Measurements from ENCODE around the gene PSMA5.

Gene PSMA5

GRCh38 chr1:109402025-109402424 lies 24.2 kb downstream of the PSMA5 start:
- FAIRE-seq (no peak), DNase-seq (ENCODE audit: insufficient read length, low spot score) (no peak)
- no peak for TF ChIP-seq POLR2A (IDR thresholded peaks at IDR 0.05; ENCODE audit: low read depth, low read length)
- TF ChIP-seq TAF1 (IDR thresholded peaks at IDR 0.05; ENCODE audit: low read depth, low read length): no peak
- no peak for TF ChIP-seq PAX5 (IDR thresholded peaks at IDR 0.05; ENCODE audit: insufficient read depth, low read length, severe bottlenecking)
- TF ChIP-seq POLR2AphosphoS5 (IDR thresholded peaks at IDR 0.05; ENCODE audit: low read depth, low read length): no peak
- TF ChIP-seq POU2F2 (IDR thresholded peaks at IDR 0.05; ENCODE audit: low read depth, low read length): no peak
- no peak for TF ChIP-seq SPI1 (IDR thresholded peaks at IDR 0.05; ENCODE audit: low read depth, low read length)

GRCh38 chr1:109400035-109400655 lies 26.1 kb downstream of the PSMA5 start:
- no peak for DNase-seq (ENCODE audit: insufficient read length, low spot score)
- TF ChIP-seq SPI1 (IDR thresholded peaks at IDR 0.05; ENCODE audit: low read depth, low read length): no peak
- TF ChIP-seq PAX5 (IDR thresholded peaks at IDR 0.05; ENCODE audit: insufficient read depth, low read length, severe bottlenecking): no peak
- TF ChIP-seq POLR2A (IDR thresholded peaks at IDR 0.05; ENCODE audit: low read depth, low read length): no peak
- no peak for TF ChIP-seq TAF1 (IDR thresholded peaks at IDR 0.05; ENCODE audit: low read depth, low read length)
- no peak for TF ChIP-seq POU2F2 (IDR thresholded peaks at IDR 0.05; ENCODE audit: low read depth, low read length)
- TF ChIP-seq POLR2AphosphoS5 (IDR thresholded peaks at IDR 0.05; ENCODE audit: low read depth, low read length): no peak
- no peak for FAIRE-seq

- no peak for TF ChIP-seq TAF1 (IDR thresholded peaks at IDR 0.05; ENCODE audit: low read depth, low read length)
- no peak for TF ChIP-seq SPI1 (IDR thresholded peaks at IDR 0.05; ENCODE audit: low read depth, low read length)
- no peak for TF ChIP-seq POLR2AphosphoS5 (IDR thresholded peaks at IDR 0.05; ENCODE audit: low read depth, low read length)
- no peak for TF ChIP-seq POLR2A (IDR thresholded peaks at IDR 0.05; ENCODE audit: low read depth, low read length)
- no peak for TF ChIP-seq POU2F2 (IDR thresholded peaks at IDR 0.05; ENCODE audit: low read depth, low read length)
- no peak for TF ChIP-seq PAX5 (IDR thresholded peaks at IDR 0.05; ENCODE audit: insufficient read depth, low read length, severe bottlenecking)
- FAIRE-seq (peak; percentile 68), DNase-seq (ENCODE audit: insufficient read length, low spot score) (no peak)
Measured at GRCh38 chr1:109399326-109399957, 26.8 kb downstream of the PSMA5 start.

GRCh38 chr1:109398343-109399225 lies 27.7 kb downstream of the PSMA5 start:
- no peak for DNase-seq (ENCODE audit: insufficient read length, low spot score)
- TF ChIP-seq TAF1 (IDR thresholded peaks at IDR 0.05; ENCODE audit: low read depth, low read length) (no peak), POU2F2 (IDR thresholded peaks at IDR 0.05; ENCODE audit: low read depth, low read length) (no peak), POLR2A (IDR thresholded peaks at IDR 0.05; ENCODE audit: low read depth, low read length) (no peak), PAX5 (IDR thresholded peaks at IDR 0.05; ENCODE audit: insufficient read depth, low read length, severe bottlenecking) (no peak), POLR2AphosphoS5 (IDR thresholded peaks at IDR 0.05; ENCODE audit: low read depth, low read length) (no peak), SPI1 (IDR thresholded peaks at IDR 0.05; ENCODE audit: low read depth, low read length) (no peak)
- no peak for FAIRE-seq

- peak; percentile 67 for FAIRE-seq
- TF ChIP-seq POLR2AphosphoS5 (IDR thresholded peaks at IDR 0.05; ENCODE audit: low read depth, low read length) (no peak), POLR2A (IDR thresholded peaks at IDR 0.05; ENCODE audit: low read depth, low read length) (no peak), PAX5 (IDR thresholded peaks at IDR 0.05; ENCODE audit: insufficient read depth, low read length, severe bottlenecking) (no peak), POU2F2 (IDR thresholded peaks at IDR 0.05; ENCODE audit: low read depth, low read length) (no peak), SPI1 (IDR thresholded peaks at IDR 0.05; ENCODE audit: low read depth, low read length) (no peak), TAF1 (IDR thresholded peaks at IDR 0.05; ENCODE audit: low read depth, low read length) (no peak)
- peak; percentile 46 for DNase-seq (ENCODE audit: insufficient read length, low spot score)
Measured at GRCh38 chr1:109397581-109398342, 28.5 kb downstream of the PSMA5 start, which contains the start of gene SORT1. TSS of gene SORT1 (minus strand) at chr1:109397918. CDS start at chr1:109397892, 26 bp downstream.

GRCh38 chr1:109396871-109397580 lies 29.2 kb downstream of the PSMA5 start:
- FAIRE-seq (no peak), DNase-seq (ENCODE audit: insufficient read length, low spot score) (no peak)
- no peak for TF ChIP-seq SPI1 (IDR thresholded peaks at IDR 0.05; ENCODE audit: low read depth, low read length)
- no peak for TF ChIP-seq POLR2AphosphoS5 (IDR thresholded peaks at IDR 0.05; ENCODE audit: low read depth, low read length)
- TF ChIP-seq POLR2A (IDR thresholded peaks at IDR 0.05; ENCODE audit: low read depth, low read length): no peak
- TF ChIP-seq PAX5 (IDR thresholded peaks at IDR 0.05; ENCODE audit: insufficient read depth, low read length, severe bottlenecking): no peak
- no peak for TF ChIP-seq TAF1 (IDR thresholded peaks at IDR 0.05; ENCODE audit: low read depth, low read length)
- no peak for TF ChIP-seq POU2F2 (IDR thresholded peaks at IDR 0.05; ENCODE audit: low read depth, low read length)

- no peak for FAIRE-seq
- no peak for TF ChIP-seq POLR2A (IDR thresholded peaks at IDR 0.05; ENCODE audit: low read depth, low read length)
- TF ChIP-seq POLR2AphosphoS5 (IDR thresholded peaks at IDR 0.05; ENCODE audit: low read depth, low read length): no peak
- TF ChIP-seq PAX5 (IDR thresholded peaks at IDR 0.05; ENCODE audit: insufficient read depth, low read length, severe bottlenecking): no peak
- no peak for DNase-seq (ENCODE audit: insufficient read length, low spot score)
Measured at GRCh38 chr1:109396513-109396839, 29.8 kb downstream of the PSMA5 start.

Data from GM12891 (cell line).